ENCODE data around the gene OSBPL6.

OSBPL6 gene

DNA sequence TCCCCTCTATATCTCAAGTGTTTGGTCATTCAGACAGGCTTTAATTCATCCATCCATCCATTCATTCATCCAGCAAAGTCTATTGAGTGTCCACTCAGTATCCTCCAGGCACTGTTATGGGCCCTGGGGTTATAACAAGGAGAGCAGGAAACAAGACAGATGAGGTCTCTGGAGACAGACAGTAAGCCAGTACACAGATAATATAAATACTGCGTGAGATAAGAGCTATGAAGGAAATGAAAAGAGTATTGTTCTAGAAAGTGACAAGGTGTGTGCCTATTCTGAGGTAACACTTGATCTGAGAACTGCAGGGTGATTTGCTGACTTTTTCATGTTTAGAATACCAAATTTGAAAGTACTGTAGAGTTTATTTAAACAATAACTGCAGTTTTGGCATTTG is 98.3 kb downstream of the OSBPL6 start:
- Histone ChIP-seq H3K4me1 (ENCODE audit: control insufficient read depth in 2 of 2, insufficient read depth in 2 of 2, low read length in 2 of 2) (no peaks in the 10 kb centered on the region), H3K36me3 (ENCODE audit: control insufficient read depth in 2 of 2, insufficient read depth in 2 of 2, low read length in 2 of 2) (no peaks in the 10 kb centered on the region), H3K9ac (ENCODE audit: low read depth in 1 of 2, low read length in 2 of 2) (no peak overlapping the region), H3K9me3 (ENCODE audit: control insufficient read depth in 2 of 2, low read length in 2 of 2) (no peaks in the 10 kb centered on the region), H3K27ac (ENCODE audit: low read depth in 2 of 2, low read length in 2 of 2) (no peak overlapping the region), H3K27me3 (ENCODE audit: control insufficient read depth in 2 of 2, insufficient read depth in 2 of 2, low read length in 2 of 2) (no peaks in the 10 kb centered on the region), H3K4me3 (ENCODE audit: low read length in 2 of 2) (no peak overlapping the region)

DNA sequence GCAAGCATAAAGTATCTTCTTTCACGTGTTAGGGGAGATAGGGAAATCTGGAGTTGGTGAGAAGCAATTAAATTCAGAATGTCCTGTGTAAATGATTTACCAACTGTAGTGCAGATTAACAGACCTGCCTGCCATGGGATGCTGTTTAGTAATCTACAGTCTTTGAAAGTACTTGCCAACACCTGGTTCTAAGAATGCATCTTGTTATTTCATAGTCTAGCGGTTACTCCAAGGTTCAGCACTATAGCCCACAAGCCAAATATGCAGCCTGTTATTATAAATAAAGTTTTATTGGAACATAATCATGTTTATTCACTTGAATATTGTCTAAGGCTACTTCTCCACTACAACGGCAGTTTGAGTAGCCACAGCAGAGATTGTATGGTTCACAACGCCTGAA is 100.8 kb downstream of the OSBPL6 start:
- Histone ChIP-seq H3K4me1 (ENCODE audit: control insufficient read depth in 2 of 2, insufficient read depth in 2 of 2, low read length in 2 of 2) (no peaks in the 10 kb centered on the region), H3K27me3 (ENCODE audit: control insufficient read depth in 2 of 2, insufficient read depth in 2 of 2, low read length in 2 of 2) (no peaks in the 10 kb centered on the region), H3K9me3 (ENCODE audit: control insufficient read depth in 2 of 2, low read length in 2 of 2) (no peaks in the 10 kb centered on the region), H3K4me3 (ENCODE audit: low read length in 2 of 2) (no peak overlapping the region), H3K9ac (ENCODE audit: low read depth in 1 of 2, low read length in 2 of 2) (no peak overlapping the region), H3K27ac (ENCODE audit: low read depth in 2 of 2, low read length in 2 of 2) (no peak overlapping the region), H3K36me3 (ENCODE audit: control insufficient read depth in 2 of 2, insufficient read depth in 2 of 2, low read length in 2 of 2) (no peaks in the 10 kb centered on the region)

DNA sequence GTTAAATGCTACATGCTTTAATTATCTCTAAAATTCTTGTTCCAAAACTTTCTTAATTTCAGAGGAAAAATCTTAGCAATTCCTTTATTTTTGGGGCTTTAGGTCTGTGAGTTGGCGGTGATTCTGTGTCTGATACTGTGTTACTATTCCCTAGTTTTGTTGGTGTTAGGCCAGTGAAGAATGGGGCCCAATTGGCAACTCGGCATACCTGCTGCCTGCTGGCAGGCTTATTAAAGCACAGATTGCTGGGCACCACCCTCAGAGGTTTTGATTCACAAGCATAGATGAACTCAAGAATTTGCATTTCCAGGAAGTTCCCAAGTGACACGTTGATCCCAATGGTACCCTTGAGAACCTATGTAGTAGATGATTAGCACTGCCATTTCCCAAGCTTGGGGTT is 101.6 kb downstream of the OSBPL6 start:
- no peaks in the 10 kb centered on the region for H3K4me1 ChIP-seq (ENCODE audit: control insufficient read depth in 2 of 2, insufficient read depth in 2 of 2, low read length in 2 of 2)
- H3K27ac ChIP-seq (ENCODE audit: low read depth in 2 of 2, low read length in 2 of 2), result no peak overlapping the region
- H3K9ac ChIP-seq (ENCODE audit: low read depth in 1 of 2, low read length in 2 of 2), result no peak overlapping the region
- no peak overlapping the region for H3K4me3 ChIP-seq (ENCODE audit: low read length in 2 of 2)
- H3K36me3 ChIP-seq (ENCODE audit: control insufficient read depth in 2 of 2, insufficient read depth in 2 of 2, low read length in 2 of 2), result no peaks in the 10 kb centered on the region
- H3K9me3 ChIP-seq (ENCODE audit: control insufficient read depth in 2 of 2, low read length in 2 of 2), result no peaks in the 10 kb centered on the region
- no peaks in the 10 kb centered on the region for H3K27me3 ChIP-seq (ENCODE audit: control insufficient read depth in 2 of 2, insufficient read depth in 2 of 2, low read length in 2 of 2)

DNA sequence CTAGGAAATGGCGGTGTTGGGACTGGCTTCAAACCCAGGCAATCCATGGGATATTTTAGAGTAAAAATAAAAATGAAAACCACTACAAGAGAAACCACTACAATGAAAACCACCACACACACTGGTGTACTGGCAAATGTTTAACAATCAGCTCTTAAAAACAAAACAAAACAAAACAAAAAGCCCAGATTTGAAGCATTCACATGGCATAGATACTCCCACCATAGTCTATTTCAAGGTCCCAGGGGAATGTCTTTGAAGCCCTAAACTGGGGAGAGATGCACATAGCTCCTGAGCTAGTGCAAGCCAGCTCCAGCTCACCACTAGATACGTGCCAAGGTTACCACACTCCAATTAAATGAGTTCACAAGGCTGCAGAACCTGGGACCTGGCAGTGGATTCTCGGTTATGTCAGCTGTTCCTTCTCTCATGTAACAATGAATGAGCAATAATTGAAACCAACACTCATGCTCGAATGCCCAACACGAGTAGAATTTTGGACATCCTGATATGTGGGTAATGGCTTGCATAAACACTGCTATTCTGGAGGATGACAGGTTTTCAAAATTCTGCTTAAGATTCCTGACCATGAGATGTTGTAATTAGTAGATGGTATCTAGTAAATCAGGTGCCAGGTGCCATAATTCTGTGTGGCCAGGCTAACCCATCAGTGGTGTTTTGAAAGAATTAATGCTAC is 102.2 kb downstream of the OSBPL6 start:
- Histone ChIP-seq H3K27me3 (ENCODE audit: control insufficient read depth in 2 of 2, insufficient read depth in 2 of 2, low read length in 2 of 2) (peaks cover 0 to 1% of the 10 kb centered on the region in 2 donors), H3K27ac (ENCODE audit: low read depth in 2 of 2, low read length in 2 of 2) (no peak overlapping the region), H3K36me3 (ENCODE audit: control insufficient read depth in 2 of 2, insufficient read depth in 2 of 2, low read length in 2 of 2) (no peaks in the 10 kb centered on the region), H3K9ac (ENCODE audit: low read depth in 1 of 2, low read length in 2 of 2) (no peak overlapping the region), H3K9me3 (ENCODE audit: control insufficient read depth in 2 of 2, low read length in 2 of 2) (no peaks in the 10 kb centered on the region), H3K4me1 (ENCODE audit: control insufficient read depth in 2 of 2, insufficient read depth in 2 of 2, low read length in 2 of 2) (no peaks in the 10 kb centered on the region), H3K4me3 (ENCODE audit: low read length in 2 of 2) (no peak overlapping the region)

DNA sequence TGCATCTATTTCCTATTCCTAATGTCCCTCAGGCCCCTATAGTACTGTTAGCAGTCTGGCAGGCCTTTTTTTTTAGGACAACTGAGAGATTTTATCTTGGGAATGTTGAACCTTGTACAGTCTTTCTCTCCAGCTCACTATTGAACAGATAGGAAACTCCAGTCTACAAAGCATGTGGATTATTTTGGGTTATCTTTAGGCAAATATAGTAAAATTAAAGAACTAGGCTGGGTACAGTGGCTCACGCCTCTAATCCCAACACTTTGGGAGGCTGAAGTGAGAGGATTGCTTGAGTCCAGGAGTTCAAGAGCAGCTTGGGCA is 102.7 kb downstream of the OSBPL6 start:
- H3K9ac ChIP-seq (ENCODE audit: low read depth in 1 of 2, low read length in 2 of 2), result no peak overlapping the region
- H3K27me3 ChIP-seq (ENCODE audit: control insufficient read depth in 2 of 2, insufficient read depth in 2 of 2, low read length in 2 of 2), result peaks cover 0 to 3% of the 10 kb centered on the region in 2 donors
- H3K36me3 ChIP-seq (ENCODE audit: control insufficient read depth in 2 of 2, insufficient read depth in 2 of 2, low read length in 2 of 2), result no peaks in the 10 kb centered on the region
- no peak overlapping the region for H3K4me3 ChIP-seq (ENCODE audit: low read length in 2 of 2)
- H3K4me1 ChIP-seq (ENCODE audit: control insufficient read depth in 2 of 2, insufficient read depth in 2 of 2, low read length in 2 of 2), result no peaks in the 10 kb centered on the region
- H3K27ac ChIP-seq (ENCODE audit: low read depth in 2 of 2, low read length in 2 of 2), result no peak overlapping the region
- H3K9me3 ChIP-seq (ENCODE audit: control insufficient read depth in 2 of 2, low read length in 2 of 2), result no peaks in the 10 kb centered on the region

DNA sequence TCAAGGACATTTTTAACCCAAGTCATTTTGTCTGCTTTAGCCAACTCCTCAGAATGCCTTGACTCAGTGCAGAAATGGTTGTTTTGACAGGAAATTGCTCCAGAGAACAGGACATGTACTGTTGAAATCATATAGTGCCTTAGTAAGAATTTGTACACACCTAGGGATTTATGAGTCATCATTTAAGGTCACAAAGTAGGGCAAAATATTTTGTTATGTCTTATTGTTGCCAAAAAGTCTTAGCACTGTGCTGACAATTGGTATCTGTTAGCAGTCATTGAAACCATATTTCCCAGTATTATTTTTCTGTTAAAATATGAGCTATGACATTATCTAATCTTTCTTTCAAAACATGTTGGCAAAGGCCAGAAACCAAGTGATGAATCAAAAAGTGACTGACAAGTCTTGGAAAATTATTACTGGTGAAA is 104.5 kb downstream of the OSBPL6 start:
- Histone ChIP-seq H3K4me1 (ENCODE audit: control insufficient read depth in 2 of 2, insufficient read depth in 2 of 2, low read length in 2 of 2) (no peaks in the 10 kb centered on the region), H3K27ac (ENCODE audit: low read depth in 2 of 2, low read length in 2 of 2) (no peak overlapping the region), H3K9ac (ENCODE audit: low read depth in 1 of 2, low read length in 2 of 2) (no peak overlapping the region), H3K4me3 (ENCODE audit: low read length in 2 of 2) (no peak overlapping the region), H3K27me3 (ENCODE audit: control insufficient read depth in 2 of 2, insufficient read depth in 2 of 2, low read length in 2 of 2) (peaks cover 0 to 3% of the 10 kb centered on the region in 2 donors), H3K36me3 (ENCODE audit: control insufficient read depth in 2 of 2, insufficient read depth in 2 of 2, low read length in 2 of 2) (no peaks in the 10 kb centered on the region), H3K9me3 (ENCODE audit: control insufficient read depth in 2 of 2, low read length in 2 of 2) (no peaks in the 10 kb centered on the region)

DNA sequence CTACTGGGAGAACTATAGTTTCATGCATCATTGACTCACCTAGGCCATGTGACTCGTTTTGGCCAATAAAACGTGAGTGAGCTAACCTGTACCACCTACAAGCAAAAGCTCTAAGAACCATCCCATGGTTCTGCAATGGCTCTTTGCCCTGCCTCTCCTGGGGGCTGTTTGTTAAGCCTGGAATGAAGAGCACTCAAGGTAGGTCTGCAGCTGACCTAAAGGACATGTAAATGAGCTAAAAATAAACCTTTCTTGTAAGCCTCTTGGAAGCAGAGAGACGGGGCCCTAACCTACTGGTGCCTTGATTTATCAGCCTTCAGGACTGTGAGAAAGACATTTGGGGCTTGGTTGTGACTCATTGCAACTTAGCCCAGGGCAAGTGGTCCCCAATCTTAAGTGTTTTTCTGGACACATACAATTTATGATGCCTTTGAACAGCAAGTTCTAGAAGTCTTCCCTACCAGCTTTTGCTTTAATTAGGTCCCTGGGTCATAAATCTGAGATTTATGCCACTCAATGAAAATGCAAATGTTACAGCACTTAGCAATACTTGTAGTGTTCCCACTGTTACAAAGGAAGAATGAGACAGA is 107.4 kb downstream of the OSBPL6 start:
- Histone ChIP-seq H3K27ac (ENCODE audit: low read depth in 2 of 2, low read length in 2 of 2) (no peak overlapping the region), H3K9ac (ENCODE audit: low read depth in 1 of 2, low read length in 2 of 2) (no peak overlapping the region), H3K4me3 (ENCODE audit: low read length in 2 of 2) (no peak overlapping the region), H3K36me3 (ENCODE audit: control insufficient read depth in 2 of 2, insufficient read depth in 2 of 2, low read length in 2 of 2) (no peaks in the 10 kb centered on the region), H3K27me3 (ENCODE audit: control insufficient read depth in 2 of 2, insufficient read depth in 2 of 2, low read length in 2 of 2) (peaks cover 0 to 3% of the 10 kb centered on the region in 2 donors), H3K4me1 (ENCODE audit: control insufficient read depth in 2 of 2, insufficient read depth in 2 of 2, low read length in 2 of 2) (no peaks in the 10 kb centered on the region), H3K9me3 (ENCODE audit: control insufficient read depth in 2 of 2, low read length in 2 of 2) (no peaks in the 10 kb centered on the region)

DNA sequence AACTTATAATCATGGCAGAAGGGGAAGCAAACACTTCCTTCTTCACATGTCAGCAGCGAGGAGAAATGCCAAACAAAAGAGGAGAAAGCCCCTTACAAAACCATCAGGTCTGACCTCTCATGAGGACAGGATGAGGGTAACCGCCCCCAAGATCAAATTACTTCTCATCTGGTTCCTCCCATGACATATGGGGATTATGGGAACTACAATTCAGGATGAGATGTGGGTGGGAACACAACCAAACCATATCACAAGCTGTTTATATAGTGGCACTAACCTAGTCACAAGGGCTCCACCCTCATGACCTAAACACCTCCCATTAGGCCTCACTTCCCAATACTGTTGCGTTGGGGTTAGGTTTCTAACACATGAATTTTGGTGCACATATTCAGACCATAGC is 110.0 kb downstream of the OSBPL6 start:
- H3K4me3 ChIP-seq (ENCODE audit: low read length in 2 of 2), result no peak overlapping the region
- H3K36me3 ChIP-seq (ENCODE audit: control insufficient read depth in 2 of 2, insufficient read depth in 2 of 2, low read length in 2 of 2), result no peaks in the 10 kb centered on the region
- no peak overlapping the region for H3K27ac ChIP-seq (ENCODE audit: low read depth in 2 of 2, low read length in 2 of 2)
- H3K27me3 ChIP-seq (ENCODE audit: control insufficient read depth in 2 of 2, insufficient read depth in 2 of 2, low read length in 2 of 2), result peaks cover 0 to 3% of the 10 kb centered on the region in 2 donors
- H3K9ac ChIP-seq (ENCODE audit: low read depth in 1 of 2, low read length in 2 of 2), result no peak overlapping the region
- no peaks in the 10 kb centered on the region for H3K4me1 ChIP-seq (ENCODE audit: control insufficient read depth in 2 of 2, insufficient read depth in 2 of 2, low read length in 2 of 2)
- no peaks in the 10 kb centered on the region for H3K9me3 ChIP-seq (ENCODE audit: control insufficient read depth in 2 of 2, low read length in 2 of 2)

DNA sequence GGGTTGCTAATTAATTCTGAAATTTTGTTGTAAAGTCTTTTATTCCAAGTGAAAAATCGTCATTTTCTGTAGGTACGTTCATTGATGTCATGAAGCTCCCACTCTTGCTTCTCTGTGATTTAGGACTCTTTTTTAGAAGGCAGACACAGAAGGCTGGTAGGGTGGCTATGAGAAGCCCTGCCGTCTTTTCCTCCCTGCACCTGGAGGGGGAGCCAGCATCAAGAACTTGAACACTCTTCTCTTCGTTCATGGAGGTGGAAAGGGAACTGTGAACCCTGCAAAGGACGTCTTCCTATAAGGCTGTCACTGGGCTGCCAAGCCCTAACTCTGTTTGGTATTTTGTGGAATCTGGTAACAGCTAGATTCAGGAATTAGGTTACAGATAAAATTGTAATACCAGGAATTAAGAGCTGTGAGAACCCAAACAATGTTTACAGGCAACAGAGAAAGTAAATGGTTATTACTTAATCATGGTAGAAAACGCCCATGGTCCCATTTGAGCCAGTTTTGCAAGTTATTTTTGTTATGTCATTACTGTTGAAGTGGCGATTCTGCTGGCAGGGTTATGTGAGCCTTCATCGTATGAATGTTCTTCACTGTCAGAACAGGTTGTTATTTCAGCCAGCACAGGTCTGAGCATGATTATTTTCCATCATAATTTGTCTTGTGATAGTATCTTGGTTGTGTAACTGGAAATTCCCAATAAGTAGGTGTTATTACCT is 112.2 kb downstream of the OSBPL6 start:
- H3K9me3 ChIP-seq (ENCODE audit: control insufficient read depth in 2 of 2, low read length in 2 of 2), result no peaks in the 10 kb centered on the region
- H3K27ac ChIP-seq (ENCODE audit: low read depth in 2 of 2, low read length in 2 of 2), result no peak overlapping the region
- no peaks in the 10 kb centered on the region for H3K36me3 ChIP-seq (ENCODE audit: control insufficient read depth in 2 of 2, insufficient read depth in 2 of 2, low read length in 2 of 2)
- H3K4me3 ChIP-seq (ENCODE audit: low read length in 2 of 2), result no peak overlapping the region
- no peak overlapping the region for H3K9ac ChIP-seq (ENCODE audit: low read depth in 1 of 2, low read length in 2 of 2)
- H3K4me1 ChIP-seq (ENCODE audit: control insufficient read depth in 2 of 2, insufficient read depth in 2 of 2, low read length in 2 of 2), result no peaks in the 10 kb centered on the region
- peaks cover 0 to 2% of the 10 kb centered on the region in 2 donors for H3K27me3 ChIP-seq (ENCODE audit: control insufficient read depth in 2 of 2, insufficient read depth in 2 of 2, low read length in 2 of 2)

DNA sequence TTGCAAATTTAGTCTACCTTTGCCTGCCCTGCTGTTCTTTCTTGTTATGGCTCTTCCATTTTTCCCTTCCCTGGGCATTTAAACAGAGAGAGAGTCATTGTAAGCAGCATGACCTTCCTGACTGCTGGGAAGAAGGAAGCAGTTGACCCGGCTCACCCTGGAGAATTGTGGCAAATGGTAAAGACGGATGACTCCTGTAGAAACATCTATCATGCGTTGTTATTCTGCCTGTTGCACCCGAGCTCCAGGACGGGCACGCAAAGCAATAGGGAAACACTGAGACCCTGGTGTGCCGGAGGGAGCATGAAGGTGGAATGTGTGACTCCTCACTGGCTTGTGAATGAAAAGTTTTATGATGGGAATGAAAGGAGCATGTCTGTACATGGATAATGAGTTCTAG is 113.3 kb downstream of the OSBPL6 start:
- H3K36me3 ChIP-seq (ENCODE audit: control insufficient read depth in 2 of 2, insufficient read depth in 2 of 2, low read length in 2 of 2), result no peaks in the 10 kb centered on the region
- H3K27me3 ChIP-seq (ENCODE audit: control insufficient read depth in 2 of 2, insufficient read depth in 2 of 2, low read length in 2 of 2), result no peaks in the 10 kb centered on the region
- no peak overlapping the region for H3K9ac ChIP-seq (ENCODE audit: low read depth in 1 of 2, low read length in 2 of 2)
- H3K4me3 ChIP-seq (ENCODE audit: low read length in 2 of 2), result no peak overlapping the region
- H3K27ac ChIP-seq (ENCODE audit: low read depth in 2 of 2, low read length in 2 of 2), result no peak overlapping the region
- H3K4me1 ChIP-seq (ENCODE audit: control insufficient read depth in 2 of 2, insufficient read depth in 2 of 2, low read length in 2 of 2), result no peaks in the 10 kb centered on the region
- H3K9me3 ChIP-seq (ENCODE audit: control insufficient read depth in 2 of 2, low read length in 2 of 2), result no peaks in the 10 kb centered on the region

Data from mucosa of rectum (tissue), 2 donors.